HepG2 (cell line): ENCODE data around the gene BAHCC1. TPM values are rescaled to one million over a fixed set of nuclear protein-coding genes. Genes with fewer than 3 reads are reported as not detected.
A peak's percentile ranks its signal among the peaks of the same experiment; 100 is the strongest.

Experiments
- CBX2 ChIP-seq, 2 experiments: fragments of 200-600 bp in 1 of 2; sonication (generic); formaldehyde crosslinking in 1 of 2; IDR thresholded peaks; 2 replicates each; pipeline versions ENCODE4 v1.7.0 to v1.8.1; 2018 to 2022; ENCODE audit warnings: low read depth in 2 of 2, low read length in 1 of 2, mild to moderate bottlenecking in 1 of 2, missing genetic modification reagents in 1 of 2
- FOXO1 ChIP-seq: sonication (generic); formaldehyde crosslinking; IDR thresholded peaks from 2 replicates; pipeline ENCODE4 v1.4.0; 2020; ENCODE audit warnings: missing genetic modification reagents
- HOXA3 ChIP-seq: sonication (generic); formaldehyde crosslinking; IDR thresholded peaks from 2 replicates; pipeline ENCODE4 v1.5.0; 2020; ENCODE audit warnings: missing genetic modification reagents
- JUNB ChIP-seq: sonication (generic); formaldehyde crosslinking; IDR thresholded peaks from 2 replicates; pipeline ENCODE4 v1.8.0; 2022; ENCODE audit warnings: missing genetic modification reagents, mild to moderate bottlenecking, borderline replicate concordance
- KMT2B ChIP-seq: IDR thresholded peaks from 2 replicates; pipeline ENCODE4 v1.6.1; 2016; ENCODE audit warnings: missing genetic modification reagents, missing compliant biosample characterization
- MYC ChIP-seq: sonication (generic); formaldehyde crosslinking; IDR thresholded peaks from 2 replicates; pipeline ENCODE4 v1.9.0; 2021; ENCODE audit warnings: missing genetic modification reagents, borderline replicate concordance
- NR2F6 ChIP-seq, 2 experiments: IDR thresholded peaks; 2 replicates each; pipeline ENCODE4 v1.6.1; 2016; ENCODE audit warnings: antibody characterized with exemption in 1 of 2, mild to moderate bottlenecking in 1 of 2
- PAWR ChIP-seq: sonication (generic); formaldehyde crosslinking; IDR thresholded peaks from 2 replicates; pipeline ENCODE4 v1.4.0; 2020; ENCODE audit warnings: missing genetic modification reagents, mild to moderate bottlenecking, borderline replicate concordance
- PHF5A ChIP-seq: IDR thresholded peaks from one replicate; pipeline ENCODE4 v1.6.1; 2018; ENCODE audit warnings: low read depth, missing genetic modification reagents; ENCODE audit not compliant: unreplicated experiment
- PHF8 ChIP-seq: sonication (generic); formaldehyde crosslinking; IDR thresholded peaks from 2 replicates; pipeline ENCODE4 v1.5.0; 2020; ENCODE audit warnings: missing genetic modification reagents
- TOE1 ChIP-seq: sonication (generic); formaldehyde crosslinking; IDR thresholded peaks from 2 replicates; pipeline ENCODE4 v1.4.0; 2020; ENCODE audit warnings: mild to moderate bottlenecking, missing genetic modification reagents
- ZC3H4 ChIP-seq: sonication (generic); formaldehyde crosslinking; IDR thresholded peaks from 2 replicates; pipeline ENCODE4 v1.4.0; 2020; ENCODE audit warnings: missing genetic modification reagents, borderline replicate concordance
- ZNF143 ChIP-seq: sonication (generic); formaldehyde crosslinking; IDR thresholded peaks from 2 replicates; pipeline ENCODE4 v1.4.0; 2020; ENCODE audit warnings: missing genetic modification reagents
- ZNF598 ChIP-seq: sonication (generic); formaldehyde crosslinking; IDR thresholded peaks from 2 replicates; pipeline ENCODE4 v1.5.1; 2020; ENCODE audit warnings: mild to moderate bottlenecking, missing genetic modification reagents, borderline replicate concordance
- ZNF614 ChIP-seq: IDR thresholded peaks from 2 replicates; pipeline ENCODE4 v1.6.1; 2018; ENCODE audit warnings: missing biosample characterization, missing genetic modification reagents, inconsistent platforms, borderline replicate concordance
- ZNF616 ChIP-seq: sonication (generic); formaldehyde crosslinking; IDR thresholded peaks from 2 replicates; pipeline ENCODE4 v1.5.0; 2020; ENCODE audit warnings: low read depth, mild to moderate bottlenecking, missing genetic modification reagents
- ZNF703 ChIP-seq: sonication (generic); formaldehyde crosslinking; IDR thresholded peaks from 2 replicates; pipeline ENCODE4 v1.5.1; 2020; ENCODE audit warnings: missing genetic modification reagents, mild to moderate bottlenecking, moderate library complexity, borderline replicate concordance
- ZNF792 ChIP-seq: IDR thresholded peaks from 2 replicates; pipeline ENCODE4 v1.6.1; 2016
- ZNF839 ChIP-seq: sonication (generic); formaldehyde crosslinking; IDR thresholded peaks from 2 replicates; pipeline ENCODE4 v1.4.0; 2020; ENCODE audit warnings: missing genetic modification reagents, mild to moderate bottlenecking, borderline replicate concordance
- polyA plus RNA-seq, 8 experiments: library from polyadenylated mRNA; depleted of rRNA in 3 of 8; stranded (reverse) in 7 of 8; unstranded in 1 of 8; fragments of >200 nt; fragmentation: Illumina TruSeq in 4 of 8; extraction: Trizol in 4 of 8; gene quantifications; 2 replicates each; pipeline versions ENCODE4 v1.2.1 to v1.2.3, GENCODE V29; 2011 to 2016; ENCODE audit warnings: low read depth in 4 of 8, missing spikeins in 1 of 8, mixed read lengths in 1 of 8; ENCODE audit not compliant: insufficient read depth in 1 of 8
- total RNA-seq, 5 experiments: library from RNA; depleted of rRNA; stranded (reverse); fragments of >200 nt; fragmentation: Illumina TruSeq; extraction: Trizol; gene quantifications; 2 replicates each; pipeline ENCODE4 v1.2.3, GENCODE V29; 2016; ENCODE audit warnings: low read depth in 1 of 5
- TF ChIP-seq, protein P1 (sequence below), 2 experiments: sonication (generic) in 1 of 2; formaldehyde crosslinking in 1 of 2; IDR thresholded peaks; 2 replicates each; pipeline versions ENCODE4 v1.4.0 to v1.6.1; 2018 to 2020; ENCODE audit warnings: missing genetic modification reagents in 2 of 2, borderline replicate concordance in 1 of 2, low read depth in 1 of 2, mild to moderate bottlenecking in 1 of 2, missing biosample characterization in 1 of 2
- TF ChIP-seq, protein P2 (sequence below): IDR thresholded peaks from 2 replicates; pipeline ENCODE4 v1.6.1; 2016; ENCODE audit warnings: control low read depth
- TF ChIP-seq, protein P3 (sequence below): sonication (generic); formaldehyde crosslinking; IDR thresholded peaks from 2 replicates; pipeline ENCODE4 v1.8.1; 2023; ENCODE audit warnings: missing genetic modification reagents, inconsistent platforms, borderline replicate concordance

BAHCC1 gene
- total and polyA plus RNA-seq, 2 of the 13 experiments (the other 11 are each of a cell fraction or from before 2014, with no cell fraction given), result 1.4 to 1.7 TPM

DNA sequence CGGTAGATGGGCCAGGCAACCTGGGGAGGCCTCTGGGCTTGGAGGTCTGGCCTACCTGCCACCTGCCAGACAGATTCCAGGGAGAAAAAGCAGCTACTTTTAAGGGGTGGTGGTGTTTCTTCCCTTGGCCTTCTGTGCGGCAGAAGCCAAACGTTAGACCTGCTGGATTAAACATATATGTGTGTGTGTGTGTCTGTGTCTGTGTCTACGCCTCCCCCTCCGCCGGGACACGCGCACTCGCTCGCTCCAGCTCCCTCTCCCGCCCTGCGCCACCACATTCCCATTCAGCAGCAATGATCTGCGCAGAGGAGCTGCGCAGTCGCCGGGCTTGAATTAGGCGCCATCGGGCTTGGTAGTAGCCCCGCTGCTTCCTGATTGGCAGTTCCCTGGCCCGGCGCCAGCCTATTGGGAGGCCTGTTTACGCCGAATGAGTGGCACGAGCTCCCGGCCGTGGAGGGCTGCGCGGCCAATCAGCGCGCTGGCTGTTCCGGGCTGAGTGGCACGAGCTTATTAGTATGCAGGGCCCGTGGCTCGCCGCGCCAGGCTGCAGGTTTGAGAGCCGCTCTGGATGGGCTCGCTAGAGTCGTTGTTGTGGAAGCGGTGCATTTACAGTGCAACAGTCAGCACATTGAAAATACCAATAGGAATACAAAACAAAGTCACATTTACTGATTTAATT is at the start of gene BAHCC1 (continued):
- peak; percentile 27; the same call in 1 of the 2 replicates for TF ChIP-seq TOE1 (CRISPR knock-in tag)
- TF ChIP-seq FOXO1 (CRISPR knock-in tag), result peak; percentile 92
- 0 out of 2 replicates have a peak, but pooled peaks have one; percentile 39 for TF ChIP-seq JUNB
- peak; percentile 41; the same call in 1 of the 2 replicates for TF ChIP-seq ZNF143 (CRISPR knock-in tag)
- TF ChIP-seq ZNF839 (CRISPR knock-in tag), result peak; percentile 92; the same call in 1 of the 2 replicates
- TF ChIP-seq, protein P1, sequence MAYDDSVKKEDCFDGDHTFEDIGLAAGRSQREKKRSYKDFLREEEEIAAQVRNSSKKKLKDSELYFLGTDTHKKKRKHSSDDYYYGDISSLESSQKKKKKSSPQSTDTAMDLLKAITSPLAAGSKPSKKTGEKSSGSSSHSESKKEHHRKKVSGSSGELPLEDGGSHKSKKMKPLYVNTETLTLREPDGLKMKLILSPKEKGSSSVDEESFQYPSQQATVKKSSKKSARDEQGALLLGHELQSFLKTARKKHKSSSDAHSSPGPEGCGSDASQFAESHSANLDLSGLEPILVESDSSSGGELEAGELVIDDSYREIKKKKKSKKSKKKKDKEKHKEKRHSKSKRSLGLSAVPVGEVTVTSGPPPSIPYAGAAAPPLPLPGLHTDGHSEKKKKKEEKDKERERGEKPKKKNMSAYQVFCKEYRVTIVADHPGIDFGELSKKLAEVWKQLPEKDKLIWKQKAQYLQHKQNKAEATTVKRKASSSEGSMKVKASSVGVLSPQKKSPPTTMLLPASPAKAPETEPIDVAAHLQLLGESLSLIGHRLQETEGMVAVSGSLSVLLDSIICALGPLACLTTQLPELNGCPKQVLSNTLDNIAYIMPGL (CRISPR knock-in tag; IDR thresholded peaks at IDR 0.05; ENCODE audit: borderline replicate concordance in 1 of 2, low read depth in 1 of 2), result peak in 1 of 2 experiments; percentile 55; a peak in 2 of 4 replicates
- TF ChIP-seq MYC (CRISPR knock-in tag), result peak; percentile 71
- peak; percentile 80; the same call in 1 of the 2 replicates for TF ChIP-seq ZNF792 (CRISPR knock-in tag)
- TF ChIP-seq PHF8 (CRISPR knock-in tag), result peak; percentile 53
- TF ChIP-seq ZNF598 (CRISPR knock-in tag), result peak; percentile 32; the same call in 1 of the 2 replicates
- TF ChIP-seq KMT2B (CRISPR knock-in tag), result peak; percentile 60
- TF ChIP-seq CBX2 (IDR thresholded peaks at IDR 0.05; ENCODE audit: low read depth, low read length), result no peak
- peak; percentile 90 for TF ChIP-seq CBX2 (CRISPR knock-in tag; IDR thresholded peaks at IDR 0.05; ENCODE audit: low read depth)
- peak; percentile 69; the same call in 1 of the 2 replicates for TF ChIP-seq ZNF614 (CRISPR knock-in tag)
- TF ChIP-seq, protein P2, sequence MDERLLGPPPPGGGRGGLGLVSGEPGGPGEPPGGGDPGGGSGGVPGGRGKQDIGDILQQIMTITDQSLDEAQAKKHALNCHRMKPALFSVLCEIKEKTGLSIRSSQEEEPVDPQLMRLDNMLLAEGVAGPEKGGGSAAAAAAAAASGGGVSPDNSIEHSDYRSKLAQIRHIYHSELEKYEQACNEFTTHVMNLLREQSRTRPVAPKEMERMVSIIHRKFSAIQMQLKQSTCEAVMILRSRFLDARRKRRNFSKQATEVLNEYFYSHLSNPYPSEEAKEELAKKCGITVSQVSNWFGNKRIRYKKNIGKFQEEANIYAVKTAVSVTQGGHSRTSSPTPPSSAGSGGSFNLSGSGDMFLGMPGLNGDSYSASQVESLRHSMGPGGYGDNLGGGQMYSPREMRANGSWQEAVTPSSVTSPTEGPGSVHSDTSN (CRISPR knock-in tag), result peak; percentile 88
- 0 out of 2 replicates have a peak, but pooled peaks have one; percentile 23 for TF ChIP-seq PAWR
- no peak; the same call in 1 of the 2 replicates for TF ChIP-seq NR2F6 (IDR thresholded peaks at IDR 0.05)
- TF ChIP-seq NR2F6 (CRISPR knock-in tag; IDR thresholded peaks at IDR 0.05), result peak; percentile 58
- TF ChIP-seq, protein P3, sequence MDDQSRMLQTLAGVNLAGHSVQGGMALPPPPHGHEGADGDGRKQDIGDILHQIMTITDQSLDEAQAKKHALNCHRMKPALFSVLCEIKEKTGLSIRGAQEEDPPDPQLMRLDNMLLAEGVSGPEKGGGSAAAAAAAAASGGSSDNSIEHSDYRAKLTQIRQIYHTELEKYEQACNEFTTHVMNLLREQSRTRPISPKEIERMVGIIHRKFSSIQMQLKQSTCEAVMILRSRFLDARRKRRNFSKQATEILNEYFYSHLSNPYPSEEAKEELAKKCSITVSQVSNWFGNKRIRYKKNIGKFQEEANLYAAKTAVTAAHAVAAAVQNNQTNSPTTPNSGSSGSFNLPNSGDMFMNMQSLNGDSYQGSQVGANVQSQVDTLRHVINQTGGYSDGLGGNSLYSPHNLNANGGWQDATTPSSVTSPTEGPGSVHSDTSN (CRISPR knock-in tag), result 0 out of 2 replicates have a peak, but pooled peaks have one; percentile 20
- TF ChIP-seq ZC3H4 (CRISPR knock-in tag), result peak; percentile 74; the same call in 1 of the 2 replicates
- TF ChIP-seq HOXA3 (CRISPR knock-in tag), result peak; percentile 65; the same call in 1 of the 2 replicates
- TF ChIP-seq ZNF616 (CRISPR knock-in tag), result 0 out of 2 replicates have a peak, but pooled peaks have one; percentile 24
- peak; percentile 69 for TF ChIP-seq PHF5A (CRISPR knock-in tag)
- no peak for TF ChIP-seq ZNF703 (CRISPR knock-in tag)
